SK-N-MC (cell line): ENCODE measurements around the gene TMEM31.

ENCODE experiments used
- EZH2 ChIP-seq: fragments of 200-600 bp; sonication (generic); IDR thresholded peaks from one replicate; pipeline ENCODE4 v1.6.1; 2017; ENCODE audit warnings: antibody characterized with exemption
- FOXP2 ChIP-seq: optimal IDR thresholded peaks from 2 replicates; pipeline ENCODE3; 2011; ENCODE audit warnings: mild to moderate bottlenecking, moderate library complexity; ENCODE audit not compliant: insufficient read depth; ENCODE audit errors: extremely low read length, control extremely low read depth
- POLR2AphosphoS5 ChIP-seq: IDR thresholded peaks from 2 replicates; pipeline ENCODE4 v1.6.1; 2012; ENCODE audit warnings: mild to moderate bottlenecking, low read depth, low read length, borderline replicate concordance

GRCh38 chrX:103686199-103687072 is 24.3 kb upstream of the TMEM31 start, which contains the start of gene MORF4L2:
- TF ChIP-seq EZH2 (no peak), POLR2AphosphoS5 (peak; percentile 96), FOXP2 (no peak)
